NB4 (cell line): ENCODE measurements around the gene OSBPL2.

Experiments used
- POLR2A ChIP-seq: IDR thresholded peaks from 2 replicates; pipeline ENCODE4 v1.6.1; 2011; ENCODE audit warnings: mild to moderate bottlenecking; ENCODE audit not compliant: insufficient read length; ENCODE audit errors: extremely low read depth
- TF ChIP-seq, protein P1 (sequence below): IDR thresholded peaks from one replicate; pipeline ENCODE4 v1.5.1; 2012; ENCODE audit warnings: low read depth, low read length

DNA sequence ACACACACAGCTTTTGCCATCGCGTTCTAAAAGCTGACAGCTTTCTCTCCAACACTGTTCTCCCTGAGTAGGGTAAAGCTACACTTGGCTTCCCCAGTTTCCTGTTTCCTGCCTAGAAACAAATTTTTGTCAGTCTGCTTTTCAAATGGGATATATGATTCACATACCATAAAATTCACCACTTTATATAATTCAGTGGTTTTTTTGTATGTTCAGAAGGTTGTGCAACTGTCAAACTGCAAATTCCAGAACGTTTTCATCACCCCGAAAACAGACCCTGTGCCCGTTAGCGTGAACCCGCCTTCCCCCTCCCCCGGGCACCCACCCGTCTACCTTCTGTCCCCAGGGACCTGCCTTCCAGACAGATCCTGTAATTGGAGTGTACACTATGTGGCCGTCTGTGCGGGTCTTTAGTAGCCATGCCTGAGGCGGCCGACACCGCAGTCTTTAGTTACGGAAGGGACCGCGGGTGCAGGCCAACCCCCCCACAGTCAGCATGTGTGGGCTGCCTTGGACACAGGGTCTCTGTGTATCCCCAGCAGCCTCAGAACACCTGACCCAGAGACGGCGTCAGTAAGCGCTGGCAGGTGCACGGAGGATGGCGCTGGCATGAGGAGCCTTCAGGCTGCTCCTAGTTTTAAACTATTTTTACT is 34.8 kb upstream of the OSBPL2 start:
- TF ChIP-seq POLR2A: no peak
- TF ChIP-seq, protein P1, sequence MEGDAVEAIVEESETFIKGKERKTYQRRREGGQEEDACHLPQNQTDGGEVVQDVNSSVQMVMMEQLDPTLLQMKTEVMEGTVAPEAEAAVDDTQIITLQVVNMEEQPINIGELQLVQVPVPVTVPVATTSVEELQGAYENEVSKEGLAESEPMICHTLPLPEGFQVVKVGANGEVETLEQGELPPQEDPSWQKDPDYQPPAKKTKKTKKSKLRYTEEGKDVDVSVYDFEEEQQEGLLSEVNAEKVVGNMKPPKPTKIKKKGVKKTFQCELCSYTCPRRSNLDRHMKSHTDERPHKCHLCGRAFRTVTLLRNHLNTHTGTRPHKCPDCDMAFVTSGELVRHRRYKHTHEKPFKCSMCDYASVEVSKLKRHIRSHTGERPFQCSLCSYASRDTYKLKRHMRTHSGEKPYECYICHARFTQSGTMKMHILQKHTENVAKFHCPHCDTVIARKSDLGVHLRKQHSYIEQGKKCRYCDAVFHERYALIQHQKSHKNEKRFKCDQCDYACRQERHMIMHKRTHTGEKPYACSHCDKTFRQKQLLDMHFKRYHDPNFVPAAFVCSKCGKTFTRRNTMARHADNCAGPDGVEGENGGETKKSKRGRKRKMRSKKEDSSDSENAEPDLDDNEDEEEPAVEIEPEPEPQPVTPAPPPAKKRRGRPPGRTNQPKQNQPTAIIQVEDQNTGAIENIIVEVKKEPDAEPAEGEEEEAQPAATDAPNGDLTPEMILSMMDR: no peak
